Fibroblast of skin of back (primary cell): ENCODE data around the gene EIF4A2.

Experiments
- DNase-seq: peaks from one replicate; pipeline ENCODE4 v3.0.0-alpha.2; 2013

The EIF4A2 gene

GRCh38 chr3:186821429-186822387 lies 38.3 kb downstream of the EIF4A2 start:
- DNase-seq, result peak; percentile 96

GRCh38 chr3:186822388-186822759 lies 39.0 kb downstream of the EIF4A2 start:
- DNase-seq, result peak; percentile 28

GRCh38 chr3:186823386-186823785 lies 40.0 kb downstream of the EIF4A2 start:
- DNase-seq, result peak; percentile 61

- no peak for DNase-seq
These were observed 41.2 kb downstream of the EIF4A2 start for GRCh38 chr3:186824430-186825139.

GRCh38 chr3:186825294-186825821 lies 42.0 kb downstream of the EIF4A2 start:
- DNase-seq, result peak; percentile 88

- no peak for DNase-seq
These were observed 42.6 kb downstream of the EIF4A2 start for GRCh38 chr3:186825872-186826409.

GRCh38 chr3:186826410-186826975 lies 43.1 kb downstream of the EIF4A2 start:
- DNase-seq, result no peak

GRCh38 chr3:186826976-186827857 lies 43.8 kb downstream of the EIF4A2 start:
- peak; percentile 82 for DNase-seq

GRCh38 chr3:186828340-186828739 lies 45.0 kb downstream of the EIF4A2 start:
- no peak for DNase-seq

- DNase-seq, result no peak
These were observed 48.4 kb downstream of the EIF4A2 start for GRCh38 chr3:186831798-186832197.

GRCh38 chr3:186832276-186832675 lies 48.9 kb downstream of the EIF4A2 start:
- DNase-seq, result no peak
